ENCODE data around the gene BTNL9.

DNA sequence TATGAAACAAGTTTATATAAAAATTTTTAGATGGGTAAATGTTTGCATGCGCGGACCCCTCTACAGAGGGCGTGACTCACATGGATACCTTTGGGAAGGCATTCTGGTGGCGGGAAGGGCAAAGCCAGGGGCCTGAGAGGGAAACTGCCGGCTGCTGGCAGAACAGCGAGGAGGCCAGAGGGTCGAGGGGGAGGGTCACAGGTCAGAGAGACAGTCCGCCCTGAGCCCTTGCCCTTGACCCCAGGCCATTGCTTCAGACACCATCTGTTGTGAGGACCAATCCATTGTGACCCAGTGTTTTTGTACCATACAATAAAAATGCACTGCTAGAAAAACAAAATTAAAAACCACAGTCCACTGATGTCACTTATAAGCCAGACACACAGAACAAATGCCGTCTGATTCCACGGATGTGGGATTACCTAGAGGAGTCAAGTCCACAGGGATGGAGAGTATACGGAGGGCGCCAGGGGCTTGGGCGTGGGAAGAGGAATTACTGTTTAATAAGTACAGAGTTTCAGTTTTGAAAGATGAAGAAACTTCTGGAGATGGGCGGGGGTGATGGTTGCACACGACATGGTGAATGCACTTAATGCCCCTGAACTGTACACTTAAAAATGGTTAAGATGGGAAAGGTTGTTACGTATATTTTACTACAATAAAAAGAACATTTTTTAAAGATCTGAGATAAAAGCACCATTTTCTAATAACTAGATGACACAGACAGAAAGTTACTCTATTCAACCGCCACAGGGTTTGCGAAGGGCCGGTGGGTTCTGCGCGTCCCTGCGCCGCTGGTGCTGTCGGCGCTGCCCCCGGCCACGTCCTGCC is 12.0 kb downstream of the BTNL9 start:
- TF ChIP-seq EZH2 (IDR thresholded peaks at IDR 0.05; ENCODE audit: borderline replicate concordance), result no peak
- TF ChIP-seq, protein P1, sequence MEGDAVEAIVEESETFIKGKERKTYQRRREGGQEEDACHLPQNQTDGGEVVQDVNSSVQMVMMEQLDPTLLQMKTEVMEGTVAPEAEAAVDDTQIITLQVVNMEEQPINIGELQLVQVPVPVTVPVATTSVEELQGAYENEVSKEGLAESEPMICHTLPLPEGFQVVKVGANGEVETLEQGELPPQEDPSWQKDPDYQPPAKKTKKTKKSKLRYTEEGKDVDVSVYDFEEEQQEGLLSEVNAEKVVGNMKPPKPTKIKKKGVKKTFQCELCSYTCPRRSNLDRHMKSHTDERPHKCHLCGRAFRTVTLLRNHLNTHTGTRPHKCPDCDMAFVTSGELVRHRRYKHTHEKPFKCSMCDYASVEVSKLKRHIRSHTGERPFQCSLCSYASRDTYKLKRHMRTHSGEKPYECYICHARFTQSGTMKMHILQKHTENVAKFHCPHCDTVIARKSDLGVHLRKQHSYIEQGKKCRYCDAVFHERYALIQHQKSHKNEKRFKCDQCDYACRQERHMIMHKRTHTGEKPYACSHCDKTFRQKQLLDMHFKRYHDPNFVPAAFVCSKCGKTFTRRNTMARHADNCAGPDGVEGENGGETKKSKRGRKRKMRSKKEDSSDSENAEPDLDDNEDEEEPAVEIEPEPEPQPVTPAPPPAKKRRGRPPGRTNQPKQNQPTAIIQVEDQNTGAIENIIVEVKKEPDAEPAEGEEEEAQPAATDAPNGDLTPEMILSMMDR (IDR thresholded peaks at IDR 0.05; ENCODE audit: poor library complexity), result no peak

Data from hepatocyte (in vitro differentiated cells).